ENCODE measurements around the gene ID4. TPM values are rescaled to one million over a fixed set of nuclear protein-coding genes. Genes with fewer than 3 reads are reported as not detected.

Gene ID4
- total RNA-seq, 1 donor from 2014 or later, result 1.6 TPM

DNA sequence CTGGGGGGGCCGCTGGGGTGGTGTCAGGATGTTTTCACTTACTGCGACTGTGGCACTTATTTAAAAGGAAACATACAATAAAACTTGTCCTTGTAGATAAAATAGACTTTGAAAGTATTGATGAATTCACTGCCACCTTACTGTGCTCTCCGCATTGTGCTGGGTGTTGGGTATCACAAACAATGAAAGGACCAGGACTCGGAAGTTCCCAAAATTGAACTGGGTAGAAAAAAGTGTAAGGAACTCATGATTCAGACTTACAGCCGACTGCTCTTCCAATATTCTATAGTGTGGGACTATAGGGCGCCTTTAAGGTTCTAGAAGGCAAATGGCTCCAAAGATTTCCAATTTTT is 32.1 kb upstream of the ID4 start:
- FAIRE-seq (no peak), DNase-seq (ENCODE audit: low read depth) (no peak)
- TF ChIP-seq, protein P1, sequence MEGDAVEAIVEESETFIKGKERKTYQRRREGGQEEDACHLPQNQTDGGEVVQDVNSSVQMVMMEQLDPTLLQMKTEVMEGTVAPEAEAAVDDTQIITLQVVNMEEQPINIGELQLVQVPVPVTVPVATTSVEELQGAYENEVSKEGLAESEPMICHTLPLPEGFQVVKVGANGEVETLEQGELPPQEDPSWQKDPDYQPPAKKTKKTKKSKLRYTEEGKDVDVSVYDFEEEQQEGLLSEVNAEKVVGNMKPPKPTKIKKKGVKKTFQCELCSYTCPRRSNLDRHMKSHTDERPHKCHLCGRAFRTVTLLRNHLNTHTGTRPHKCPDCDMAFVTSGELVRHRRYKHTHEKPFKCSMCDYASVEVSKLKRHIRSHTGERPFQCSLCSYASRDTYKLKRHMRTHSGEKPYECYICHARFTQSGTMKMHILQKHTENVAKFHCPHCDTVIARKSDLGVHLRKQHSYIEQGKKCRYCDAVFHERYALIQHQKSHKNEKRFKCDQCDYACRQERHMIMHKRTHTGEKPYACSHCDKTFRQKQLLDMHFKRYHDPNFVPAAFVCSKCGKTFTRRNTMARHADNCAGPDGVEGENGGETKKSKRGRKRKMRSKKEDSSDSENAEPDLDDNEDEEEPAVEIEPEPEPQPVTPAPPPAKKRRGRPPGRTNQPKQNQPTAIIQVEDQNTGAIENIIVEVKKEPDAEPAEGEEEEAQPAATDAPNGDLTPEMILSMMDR (IDR thresholded peaks at IDR 0.05; ENCODE audit: insufficient read depth, low read length, severe bottlenecking), result no peak

DNA sequence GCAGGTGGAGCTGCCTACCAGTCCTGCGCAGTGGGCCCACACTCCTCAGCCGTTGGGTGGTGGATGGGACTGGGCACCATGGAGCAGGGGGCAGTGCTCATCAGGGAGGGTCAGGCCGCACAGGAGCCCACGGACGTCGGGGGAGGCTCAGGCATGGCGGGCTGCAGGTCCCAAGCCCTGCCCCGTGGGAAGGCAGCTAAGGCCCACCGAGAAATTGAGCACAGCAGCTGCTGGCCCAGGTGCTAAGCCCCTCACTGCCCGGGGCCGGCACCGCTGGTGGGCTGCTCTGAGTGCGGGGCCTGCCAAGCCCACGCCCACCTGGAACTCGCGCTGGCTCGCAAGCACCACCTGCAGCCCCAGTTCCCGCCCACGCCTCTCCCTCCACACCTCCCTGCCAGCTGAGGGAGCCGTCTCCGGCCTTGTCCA is 30.2 kb upstream of the ID4 start:
- DNase-seq (ENCODE audit: low read depth) (no peak), FAIRE-seq (no peak)
- TF ChIP-seq, protein P1 (IDR thresholded peaks at IDR 0.05; ENCODE audit: insufficient read depth, low read length, severe bottlenecking), result no peak
- H3K4me3 ChIP-seq (ENCODE audit: low read depth, low read length), result no peak overlapping the region
- no peaks in the 10 kb centered on the region for H3K36me3 ChIP-seq (ENCODE audit: control insufficient read depth, insufficient read depth, low read length)
- H3K27me3 ChIP-seq (ENCODE audit: control insufficient read depth, insufficient read depth, low read length), result no peaks in the 10 kb centered on the region

More for the DNA sequence above, 32.1 kb upstream of the ID4 start:
- H3K4me3 ChIP-seq (ENCODE audit: low read depth, low read length), result peak overlapping the region; percentile 44
- H3K36me3 ChIP-seq (ENCODE audit: control insufficient read depth, insufficient read depth, low read length), result no peaks in the 10 kb centered on the region
- H3K27me3 ChIP-seq (ENCODE audit: control insufficient read depth, insufficient read depth, low read length), result no peaks in the 10 kb centered on the region

DNA sequence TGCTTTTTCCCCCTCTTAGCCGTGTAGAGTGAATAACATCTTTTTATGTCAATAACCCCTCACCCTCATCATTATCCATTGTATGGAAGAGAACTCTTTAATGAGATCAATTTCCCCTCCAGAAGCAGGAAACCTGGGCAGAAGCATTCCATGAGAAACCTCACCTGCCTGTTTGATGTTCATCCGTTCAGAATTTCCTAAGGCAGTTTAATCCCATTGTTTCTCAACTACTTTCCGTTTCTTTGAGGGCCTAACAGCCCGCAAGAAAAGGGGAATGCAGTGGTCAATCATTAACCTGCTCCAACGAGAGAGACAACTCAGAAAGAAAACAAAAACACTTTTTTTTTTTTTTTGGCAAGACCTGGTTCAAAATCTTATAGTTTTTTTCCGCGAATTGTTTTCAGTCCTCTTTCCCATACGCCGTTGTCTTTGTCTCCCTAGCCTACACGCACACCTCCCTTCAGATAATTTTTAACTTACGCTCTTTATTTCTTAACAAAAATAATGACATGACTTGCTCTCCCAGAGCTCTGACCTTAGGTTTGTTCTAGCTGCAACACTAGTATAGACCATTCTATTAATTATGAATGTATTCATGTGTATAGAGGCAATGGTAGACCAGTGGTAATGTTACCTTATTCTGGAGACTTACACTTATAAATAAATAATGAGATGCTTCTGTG is 25.6 kb upstream of the ID4 start:
- FAIRE-seq, result no peak
- TF ChIP-seq, protein P1 (IDR thresholded peaks at IDR 0.05; ENCODE audit: insufficient read depth, low read length, severe bottlenecking), result no peak
- H3K36me3 ChIP-seq (ENCODE audit: control insufficient read depth, insufficient read depth, low read length), result no peaks in the 10 kb centered on the region
- no peak overlapping the region for H3K4me3 ChIP-seq (ENCODE audit: low read depth, low read length)
- DNase-seq (ENCODE audit: low read depth), result no peak
- H3K27me3 ChIP-seq (ENCODE audit: control insufficient read depth, insufficient read depth, low read length), result peaks cover 2% of the 10 kb centered on the region

DNA sequence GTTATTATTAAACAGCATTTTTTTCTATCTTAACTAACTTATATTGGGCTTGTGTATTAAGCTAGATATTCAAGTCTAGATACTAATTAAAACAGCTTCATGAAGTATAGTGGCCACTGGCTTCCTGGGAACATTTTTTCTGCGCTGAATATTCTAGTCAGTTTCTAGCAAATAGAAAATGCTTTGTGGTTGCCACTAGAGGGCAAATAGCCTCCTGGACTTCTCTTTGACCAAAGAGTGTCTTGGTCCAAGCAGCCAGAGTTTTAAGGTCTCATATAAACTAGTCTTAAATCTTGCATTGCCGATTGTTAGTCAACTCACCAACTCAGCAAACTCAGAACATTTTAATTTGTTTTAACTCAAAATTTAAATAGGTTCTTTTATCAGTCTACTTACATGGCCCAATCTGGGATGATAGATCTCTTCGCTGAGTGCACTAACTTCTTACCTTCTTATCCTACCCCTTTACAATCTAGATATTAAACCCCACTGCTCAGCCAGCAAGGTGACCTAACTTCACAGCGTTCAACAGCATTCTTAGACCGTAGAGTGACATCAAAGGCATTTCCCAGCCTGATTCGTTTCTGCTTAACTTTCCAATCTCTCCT is 24.6 kb upstream of the ID4 start:
- Histone ChIP-seq H3K4me3 (ENCODE audit: low read depth, low read length) (no peak overlapping the region), H3K27me3 (ENCODE audit: control insufficient read depth, insufficient read depth, low read length) (peaks cover 2% of the 10 kb centered on the region), H3K36me3 (ENCODE audit: control insufficient read depth, insufficient read depth, low read length) (no peaks in the 10 kb centered on the region)
- DNase-seq (ENCODE audit: low read depth) (peak; percentile 37), FAIRE-seq (no peak)
- TF ChIP-seq, protein P1 (IDR thresholded peaks at IDR 0.05; ENCODE audit: insufficient read depth, low read length, severe bottlenecking), result peak; percentile 57

DNA sequence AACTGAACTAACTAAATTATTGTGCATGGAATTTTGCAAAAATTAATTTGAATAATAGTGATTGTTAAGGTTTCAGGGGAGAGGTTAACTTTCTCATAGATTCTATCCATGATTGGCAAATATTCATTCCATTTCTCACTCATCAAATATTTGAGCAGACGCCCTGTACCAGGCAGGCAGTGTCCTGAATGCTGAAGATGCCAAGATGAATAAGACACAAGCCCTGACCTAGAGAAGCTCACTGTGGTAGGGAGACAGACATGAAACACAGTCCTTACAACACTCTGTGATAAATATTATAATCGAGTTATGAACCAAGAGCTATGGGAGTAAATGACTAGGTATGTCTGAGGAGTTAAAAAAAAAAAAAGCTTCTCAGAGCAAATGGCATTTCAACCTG is 18.4 kb upstream of the ID4 start:
- TF ChIP-seq, protein P1 (IDR thresholded peaks at IDR 0.05; ENCODE audit: insufficient read depth, low read length, severe bottlenecking), result no peak
- H3K27me3 ChIP-seq (ENCODE audit: control insufficient read depth, insufficient read depth, low read length), result no peaks in the 10 kb centered on the region
- no peak overlapping the region for H3K4me3 ChIP-seq (ENCODE audit: low read depth, low read length)
- FAIRE-seq, result no peak
- H3K36me3 ChIP-seq (ENCODE audit: control insufficient read depth, insufficient read depth, low read length), result no peaks in the 10 kb centered on the region
- peak; percentile 8 for DNase-seq (ENCODE audit: low read depth)
